Hepatocyte (in vitro differentiated cells): ENCODE measurements around the gene ATP8A1. TPM values are rescaled to one million over a fixed set of nuclear protein-coding genes. Genes with fewer than 3 reads are reported as not detected.

Experiments used
- DNase-seq: peaks from one replicate; pipeline ENCODE4 v3.0.0-alpha.2; 2016; ENCODE audit warnings: low spot score
- H2AFZ ChIP-seq: fragments of 200-600 bp; sonication (generic); 2 replicates; pipeline ENCODE4 v1.6.0; 2016; ENCODE audit warnings: antibody characterized with exemption, mild to moderate bottlenecking
- H3K27ac ChIP-seq: fragments of 200-600 bp; sonication (generic); 2 replicates; pipeline ENCODE4 v1.5.1; 2016; ENCODE audit warnings: mild to moderate bottlenecking
- H3K27me3 ChIP-seq: fragments of 200-600 bp; sonication (generic); 2 replicates; pipeline ENCODE4 v1.6.1; 2016
- H3K36me3 ChIP-seq: fragments of 200-600 bp; sonication (generic); replicated peaks from 2 replicates; pipeline ENCODE4 v1.5.1; 2016; ENCODE audit warnings: low read depth; ENCODE audit not compliant: insufficient read depth
- H3K4me1 ChIP-seq: fragments of 200-600 bp; sonication (generic); 2 replicates; pipeline ENCODE4 v1.5.1; 2016; ENCODE audit warnings: mild to moderate bottlenecking, moderate library complexity; ENCODE audit not compliant: insufficient read depth
- H3K4me2 ChIP-seq: fragments of 200-600 bp; sonication (generic); 2 replicates; pipeline ENCODE4 v1.6.0; 2016
- H3K4me3 ChIP-seq: fragments of 200-600 bp; sonication (generic); 2 replicates; pipeline ENCODE4 v1.5.1; 2016; ENCODE audit warnings: mild to moderate bottlenecking
- H3K79me2 ChIP-seq: fragments of 200-600 bp; sonication (generic); 2 replicates; pipeline ENCODE4 v1.6.0; 2017; ENCODE audit warnings: mild to moderate bottlenecking
- H3K9me2 ChIP-seq: fragments of 200-600 bp; sonication (generic); replicated peaks from 2 replicates; pipeline ENCODE4 v1.6.0; 2017; ENCODE audit warnings: mild to moderate bottlenecking; ENCODE audit not compliant: insufficient read depth
- H3K9me3 ChIP-seq: fragments of 200-600 bp; sonication (generic); 2 replicates; pipeline ENCODE4 v1.5.1; 2016; ENCODE audit warnings: low read depth, mild to moderate bottlenecking
- H4K20me1 ChIP-seq: fragments of 200-600 bp; sonication (generic); 2 replicates; pipeline ENCODE4 v1.6.0; 2016; ENCODE audit warnings: mild to moderate bottlenecking; ENCODE audit not compliant: insufficient read depth, poor library complexity, severe bottlenecking
- EZH2 ChIP-seq: fragments of 200-600 bp; sonication (generic); IDR thresholded peaks from 2 replicates; pipeline ENCODE4 v1.6.1; 2016; ENCODE audit warnings: antibody characterized with exemption, mild to moderate bottlenecking, borderline replicate concordance
- EZH2phosphoT487 ChIP-seq: fragments of 200-600 bp; sonication (generic); IDR thresholded peaks from one replicate; pipeline ENCODE4 v1.6.1; 2018; ENCODE audit warnings: antibody characterized with exemption, mild to moderate bottlenecking, low read depth, moderate library complexity; ENCODE audit not compliant: unreplicated experiment, severe bottlenecking
- WGBS: methylation state at CpG from one replicate; pipeline ENCODE4 v1.1.6; 2016; ENCODE audit warnings: low lambda C conversion rate; ENCODE audit errors: missing lambda C conversion rate; 5-methylcytosine and 5-hydroxymethylcytosine counted together
- polyA plus RNA-seq: library from polyadenylated mRNA; unstranded; fragments of >200 nt; fragmentation: Nextera tagmentation; extraction: Ambion mirVana; gene quantifications from 2 replicates; pipeline ENCODE4 v1.2.1, GENCODE V29; 2016
- total RNA-seq: library from RNA; depleted of rRNA; stranded (reverse); fragments of >200 nt; gene quantifications from 2 replicates; pipeline ENCODE4 v1.2.3, GENCODE V29; 2014
- TF ChIP-seq, protein P1 (sequence below): fragments of 200-600 bp; sonication (generic); IDR thresholded peaks from 2 replicates; pipeline ENCODE4 v1.5.1; 2016; ENCODE audit warnings: antibody characterized with exemption, mild to moderate bottlenecking; ENCODE audit not compliant: poor library complexity

The ATP8A1 gene
- total and polyA plus RNA-seq, 2 experiments from 2014 or later, result 3.3 to 42.1 TPM

DNA sequence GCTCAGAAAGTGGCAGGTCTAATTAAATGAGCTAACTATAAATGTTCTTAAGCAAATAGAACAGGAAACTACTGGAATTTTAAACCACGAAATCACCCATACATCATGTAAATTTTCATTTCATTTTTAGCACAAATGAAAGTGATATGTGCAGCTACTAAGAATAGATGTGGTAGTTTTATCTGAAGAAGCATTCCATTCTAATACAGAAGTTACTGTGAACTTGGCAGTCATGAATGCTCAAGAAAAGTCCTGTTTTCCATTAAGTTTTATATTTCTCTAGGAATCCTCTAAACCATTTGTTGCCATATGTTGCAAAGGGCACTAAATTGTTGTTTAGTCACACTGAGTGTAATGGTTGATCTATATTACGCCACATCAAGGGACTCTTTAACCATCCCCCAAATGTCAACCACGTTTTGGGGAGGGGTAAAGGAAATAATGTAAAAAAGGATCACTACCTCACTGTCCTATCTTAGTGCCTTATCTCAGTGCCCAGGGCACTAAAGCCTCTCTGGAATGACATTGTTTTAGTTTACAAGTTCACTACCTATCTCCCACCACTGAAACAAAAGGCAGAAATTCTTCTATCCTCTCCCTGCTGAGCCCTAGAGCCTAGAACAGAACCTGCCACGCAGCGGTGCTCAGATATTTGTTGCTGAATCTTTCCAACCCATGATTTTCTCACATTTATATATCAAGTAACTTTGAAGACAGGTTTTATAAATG, 141.6 kb downstream of the ATP8A1 start:
- H3K9me2 ChIP-seq, result no peaks in the 10 kb centered on the region
- H3K27me3 ChIP-seq, result no peaks in the 10 kb centered on the region
- H4K20me1 ChIP-seq, result no peaks in the 10 kb centered on the region
- no peak overlapping the region for H3K4me3 ChIP-seq
- no peak for DNase-seq
- H3K36me3 ChIP-seq, result no peaks in the 10 kb centered on the region
- H3K4me1 ChIP-seq, result no peaks in the 10 kb centered on the region
- TF ChIP-seq, protein P1, sequence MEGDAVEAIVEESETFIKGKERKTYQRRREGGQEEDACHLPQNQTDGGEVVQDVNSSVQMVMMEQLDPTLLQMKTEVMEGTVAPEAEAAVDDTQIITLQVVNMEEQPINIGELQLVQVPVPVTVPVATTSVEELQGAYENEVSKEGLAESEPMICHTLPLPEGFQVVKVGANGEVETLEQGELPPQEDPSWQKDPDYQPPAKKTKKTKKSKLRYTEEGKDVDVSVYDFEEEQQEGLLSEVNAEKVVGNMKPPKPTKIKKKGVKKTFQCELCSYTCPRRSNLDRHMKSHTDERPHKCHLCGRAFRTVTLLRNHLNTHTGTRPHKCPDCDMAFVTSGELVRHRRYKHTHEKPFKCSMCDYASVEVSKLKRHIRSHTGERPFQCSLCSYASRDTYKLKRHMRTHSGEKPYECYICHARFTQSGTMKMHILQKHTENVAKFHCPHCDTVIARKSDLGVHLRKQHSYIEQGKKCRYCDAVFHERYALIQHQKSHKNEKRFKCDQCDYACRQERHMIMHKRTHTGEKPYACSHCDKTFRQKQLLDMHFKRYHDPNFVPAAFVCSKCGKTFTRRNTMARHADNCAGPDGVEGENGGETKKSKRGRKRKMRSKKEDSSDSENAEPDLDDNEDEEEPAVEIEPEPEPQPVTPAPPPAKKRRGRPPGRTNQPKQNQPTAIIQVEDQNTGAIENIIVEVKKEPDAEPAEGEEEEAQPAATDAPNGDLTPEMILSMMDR, result no peak
- TF ChIP-seq EZH2phosphoT487 (no peak), EZH2 (no peak)
- no peak overlapping the region for H3K4me2 ChIP-seq
- H3K27ac ChIP-seq, result no peak overlapping the region
- no peaks in the 10 kb centered on the region for H3K9me3 ChIP-seq
- 41% methylated on average over 5 of the region's 5 CpGs for WGBS
- H3K79me2 ChIP-seq, result no peaks in the 10 kb centered on the region
- no peak overlapping the region for H2AFZ ChIP-seq

- Histone ChIP-seq H3K4me3 (no peak overlapping the region), H3K4me1 (no peaks in the 10 kb centered on the region), H3K4me2 (no peak overlapping the region), H3K9me2 (no peaks in the 10 kb centered on the region), H4K20me1 (no peaks in the 10 kb centered on the region), H3K27me3 (no peaks in the 10 kb centered on the region), H3K79me2 (no peaks in the 10 kb centered on the region), H3K9me3 (no peaks in the 10 kb centered on the region), H2AFZ (no peak overlapping the region), H3K27ac (no peak overlapping the region), H3K36me3 (no peaks in the 10 kb centered on the region)
- whole genome bisulfite sequencing, result 79% methylated on average over 5 of the region's 5 CpGs
- DNase-seq, result no peak
- TF ChIP-seq EZH2 (no peak), EZH2phosphoT487 (no peak)
- TF ChIP-seq, protein P1, result no peak
Observed at GRCh38 chr4:42513748-42514492, 143.0 kb downstream of the ATP8A1 start.

DNA sequence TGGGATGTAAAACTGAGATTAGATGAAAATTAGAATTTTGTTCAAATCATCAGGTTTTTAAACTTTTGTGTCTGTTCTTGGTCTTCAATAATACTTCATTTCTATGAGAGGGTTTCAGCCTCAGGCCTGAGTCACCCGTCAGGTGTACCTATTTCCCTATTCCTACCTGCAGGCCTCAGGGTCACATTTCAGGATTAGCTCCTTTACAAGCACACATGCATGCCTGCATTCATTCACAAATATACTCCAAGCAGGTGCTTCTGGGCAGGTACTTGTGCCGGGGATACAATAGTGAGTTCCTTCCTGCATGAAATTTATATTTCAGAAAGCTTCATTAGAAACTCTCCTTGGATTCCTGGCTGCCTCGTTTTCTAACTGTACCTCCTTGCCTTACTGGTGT, 144.7 kb downstream of the ATP8A1 start:
- H3K36me3 ChIP-seq, result no peaks in the 10 kb centered on the region
- H4K20me1 ChIP-seq, result no peaks in the 10 kb centered on the region
- no peak overlapping the region for H3K4me2 ChIP-seq
- no peak for DNase-seq
- no peak overlapping the region for H2AFZ ChIP-seq
- H3K9me2 ChIP-seq, result no peaks in the 10 kb centered on the region
- no peaks in the 10 kb centered on the region for H3K79me2 ChIP-seq
- WGBS, result 77% methylated on average over 3 of the region's 3 CpGs
- no peaks in the 10 kb centered on the region for H3K4me1 ChIP-seq
- no peaks in the 10 kb centered on the region for H3K9me3 ChIP-seq
- H3K27me3 ChIP-seq, result no peaks in the 10 kb centered on the region
- no peak overlapping the region for H3K4me3 ChIP-seq
- TF ChIP-seq EZH2phosphoT487, result no peak
- TF ChIP-seq, protein P1, result no peak
- TF ChIP-seq EZH2, result no peak
- H3K27ac ChIP-seq, result no peak overlapping the region
